ENCODE data around the gene BEND5. TPM values are rescaled to one million over a fixed set of nuclear protein-coding genes. Genes with fewer than 3 reads are reported as not detected.

Gene BEND5
- total and polyA plus RNA-seq, 2 of the 8 experiments (the other 6 are each of a cell fraction or from before 2014, with no cell fraction given): 3.8 to 7.5 TPM

- DNase-seq (ENCODE audit: low read depth in 1 of 2, low spot score in 2 of 2) (no peak), FAIRE-seq (no peak)
- ChIA-PET POLR2A (ENCODE audit: partially characterized antibody) (no interaction called here), CTCF (ENCODE audit: partially characterized antibody) (interaction anchor here (1.1 kb wide), 1 partner anchor 26 kb away, joined by 3 read pairs; no protein-coding TSS in a partner anchor)
- H3K27ac ChIP-seq (ENCODE audit: low read depth, low read length): no peak overlapping the region
- H3K4me2 ChIP-seq (ENCODE audit: insufficient read depth in 1 of 2, low read depth in 2 of 2, low read length in 2 of 2): no peak overlapping the region
- no peak overlapping the region for H4K91ac ChIP-seq (replicated peaks; ENCODE audit: insufficient read length, low read length)
- peaks cover 3 to 15% (median 14%) of the 10 kb centered on the region in 4 experiments; a peak in 7 of 8 replicates for H3K36me3 ChIP-seq (ENCODE audit: control insufficient read depth in 2 of 4, insufficient read depth in 4 of 4, low read length in 3 of 4)
- no peak overlapping the region for H2BK5ac ChIP-seq (ENCODE audit: low read depth, low read length)
- no peak overlapping the region for H2BK15ac ChIP-seq (ENCODE audit: low read length)
- H3K18ac ChIP-seq (ENCODE audit: extremely low read depth, low read length): no peak overlapping the region
- no peak overlapping the region for H3K4me3 ChIP-seq (ENCODE audit: extremely low read depth in 1 of 4, insufficient read depth in 2 of 4, low read depth in 3 of 4, low read length in 4 of 4)
- no peak overlapping the region for H4K5ac ChIP-seq (ENCODE audit: insufficient read length, low read depth, low read length)
- H3K4me1 ChIP-seq (replicated peaks in 1 of 4; ENCODE audit: control insufficient read depth in 3 of 4, insufficient read depth in 4 of 4, low read length in 3 of 4): no peaks in the 10 kb centered on the region; a peak in 1 of 7 replicates
- no peaks in the 10 kb centered on the region; the same call in 1 of the 2 replicates for H3K23me2 ChIP-seq (ENCODE audit: low read depth, low read length)
- H2AFZ ChIP-seq (ENCODE audit: low read length): no peak overlapping the region
- no peak overlapping the region for H3K9ac ChIP-seq (replicated peaks in 1 of 4; ENCODE audit: extremely low read depth in 1 of 4, low read depth in 3 of 4, low read length in 3 of 4)
- no peak overlapping the region for H3K23ac ChIP-seq (ENCODE audit: insufficient read length)
- no peak overlapping the region for H3K56ac ChIP-seq (replicated peaks; ENCODE audit: insufficient read length, low read depth, low read length)
- H3K79me2 ChIP-seq (ENCODE audit: control insufficient read depth in 1 of 2, insufficient read depth in 2 of 2, low read length in 2 of 2): no peaks in the 10 kb centered on the region
- H3K14ac ChIP-seq (ENCODE audit: insufficient read length): no peak overlapping the region
- H3K4ac ChIP-seq (replicated peaks; ENCODE audit: insufficient read length, low read depth, low read length): no peak overlapping the region
- H2AK5ac ChIP-seq (ENCODE audit: low read depth, low read length): no peak overlapping the region
- H2BK12ac ChIP-seq (ENCODE audit: low read depth, low read length): no peak overlapping the region
- 97% methylated on average over 2 of the region's 2 CpGs; no CpG with 5 or more reads in 1 of the 2 experiments for WGBS, 2 experiments (ENCODE audit: extremely low coverage in 1 of 2, insufficient coverage in 1 of 2, insufficient read length in 1 of 2, insufficient replicate concordance in 2 of 2, low coverage in 1 of 2, low lambda C conversion rate in 2 of 2, missing lambda C conversion rate in 1 of 2)
- H4K20me1 ChIP-seq (replicated peaks in 1 of 2; ENCODE audit: control insufficient read depth in 1 of 2, insufficient read depth in 2 of 2, low read length in 2 of 2): no peaks in the 10 kb centered on the region
- H2BK120ac ChIP-seq (replicated peaks; ENCODE audit: low read depth, low read length): no peak overlapping the region
- no peaks in the 10 kb centered on the region for H3K27me3 ChIP-seq (replicated peaks in 1 of 4; ENCODE audit: control insufficient read depth in 3 of 4, extremely low read depth in 1 of 4, insufficient read depth in 3 of 4, low read length in 3 of 4)
- no peak overlapping the region for H4K8ac ChIP-seq (ENCODE audit: extremely low read depth, insufficient read depth, low read length)
- no peak overlapping the region for H2BK20ac ChIP-seq (ENCODE audit: low read length)
- no peaks in the 10 kb centered on the region for H3K9me3 ChIP-seq (ENCODE audit: insufficient read depth in 2 of 2, low read depth in 1 of 2, low read length in 1 of 2)
- no peaks in the 10 kb centered on the region for H3K79me1 ChIP-seq (ENCODE audit: low read depth, low read length)
- no peak for TF ChIP-seq FOSL1 (IDR thresholded peaks at IDR 0.05; ENCODE audit: insufficient read depth, low read depth, low read length)
- TF ChIP-seq TAF1 (IDR thresholded peaks at IDR 0.05; ENCODE audit: low read depth, low read length): no peak
- no peak for TF ChIP-seq KDM5A (IDR thresholded peaks at IDR 0.05; ENCODE audit: low read length)
- no peak for TF ChIP-seq BRCA1 (IDR thresholded peaks at IDR 0.05; ENCODE audit: low read depth, low read length)
- TF ChIP-seq SAP30 (IDR thresholded peaks at IDR 0.05; ENCODE audit: insufficient read depth, insufficient replicate concordance, low read length): no peak
- no peak for TF ChIP-seq MAX (IDR thresholded peaks at IDR 0.05)
- no peak for TF ChIP-seq CBX5 (IDR thresholded peaks at IDR 0.05; ENCODE audit: low read depth, low read length)
- TF ChIP-seq TEAD4 (IDR thresholded peaks at IDR 0.05; ENCODE audit: low read depth, low read length): no peak
- no peak for TF ChIP-seq SUZ12 (IDR thresholded peaks at IDR 0.05; ENCODE audit: low read length)
- TF ChIP-seq SIX5 (IDR thresholded peaks at IDR 0.05; ENCODE audit: low read depth, low read length): no peak
- no peak for TF ChIP-seq POLR2A (IDR thresholded peaks at IDR 0.05; ENCODE audit: control extremely low read depth in 1 of 2, low read depth in 2 of 2, low read length in 2 of 2)
- TF ChIP-seq YY1 (IDR thresholded peaks at IDR 0.05; ENCODE audit: low read depth, low read length): no peak
- TF ChIP-seq SP2 (IDR thresholded peaks at IDR 0.05; ENCODE audit: low read length): no peak
- TF ChIP-seq NRF1 (IDR thresholded peaks at IDR 0.05; ENCODE audit: low read depth, low read length): no peak
- TF ChIP-seq CHD1 (IDR thresholded peaks at IDR 0.05; ENCODE audit: low read depth, low read length): no peak
- TF ChIP-seq RXRA (IDR thresholded peaks at IDR 0.05; ENCODE audit: insufficient read depth, low read depth, low read length): no peak
Observed at GRCh38 chr1:48757363-48757762, 19.3 kb downstream of the BEND5 start.

Measured in H1 (cell line).